SK-N-SH (cell line): ENCODE measurements around the gene IQSEC3. TPM values are rescaled to one million over a fixed set of nuclear protein-coding genes. Genes with fewer than 3 reads are reported as not detected.

Experiments used
- CTCF ChIA-PET: fragments of 300-600, 350-600 bp; formaldehyde crosslinking; extraction: SDS; loops from one replicate; lab custom pipeline; 2021; lab: Yijun Ruan, JAX
- POLR2A ChIA-PET: fragments of 350-600 bp; sonication (Branson Sonifier 250); formaldehyde crosslinking; extraction: SDS; loops from one replicate; lab custom pipeline; 2020; ENCODE audit warnings: antibody characterized with exemption, inconsistent platforms; lab: Yijun Ruan, JAX
- DNase-seq: peaks from one replicate; pipeline ENCODE4 v3.0.0; 2012
- H2AFZ ChIP-seq: fragments of 200-600 bp; sonication (generic); 2 replicates; pipeline ENCODE4 v1.8.1; 2016; ENCODE audit warnings: antibody characterized with exemption, mild to moderate bottlenecking, low read depth
- H3F3A ChIP-seq: fragments of 200-600 bp; sonication (generic); replicated peaks from 2 replicates; pipeline ENCODE3; 2016; ENCODE audit warnings: antibody characterized with exemption, mild to moderate bottlenecking; ENCODE audit not compliant: insufficient read depth
- H3K27ac ChIP-seq, 2 experiments: fragments of 200-500 bp in 1 of 2; fragments of 200-600 bp in 1 of 2; sonication (Bioruptor generic) in 1 of 2; sonication (generic), shearing (Covaris generic) in 1 of 2; 2 replicates each; pipeline versions ENCODE4 v1.5.1 to v1.6.1; 2014 to 2016; ENCODE audit warnings: low read depth in 2 of 2, inconsistent platforms in 1 of 2, low read length in 1 of 2, mild to moderate bottlenecking in 1 of 2, mixed read lengths in 1 of 2
- H3K27me3 ChIP-seq: fragments of 200-600 bp; sonication (generic), shearing (Covaris generic); 2 replicates; pipeline ENCODE4 v1.6.1; 2016; ENCODE audit warnings: mixed run types; ENCODE audit not compliant: insufficient read depth
- H3K36me3 ChIP-seq, 2 experiments: fragments of 200-500 bp in 1 of 2; fragments of 200-600 bp in 1 of 2; sonication (Bioruptor generic) in 1 of 2; sonication (generic) in 1 of 2; replicated peaks in 1 of 2; 2 replicates each; pipeline versions ENCODE3 to v1.5.1; 2014 to 2016; ENCODE audit warnings: low read length in 1 of 2, mild to moderate bottlenecking in 1 of 2; ENCODE audit not compliant: insufficient read depth in 2 of 2, control insufficient read depth in 1 of 2
- H3K4me1 ChIP-seq, 2 experiments: fragments of 200-500 bp in 1 of 2; fragments of 200-600 bp in 1 of 2; sonication (Bioruptor generic) in 1 of 2; sonication (generic), shearing (Covaris generic) in 1 of 2; 2 replicates each; pipeline versions ENCODE4 v1.5.1 to v1.6.1; 2014 to 2016; ENCODE audit warnings: low read depth in 1 of 2, low read length in 1 of 2, mixed run types in 1 of 2; ENCODE audit not compliant: insufficient read depth in 2 of 2, control insufficient read depth in 1 of 2
- H3K4me2 ChIP-seq: fragments of 200-600 bp; sonication (generic), shearing (Covaris generic); 2 replicates; pipeline ENCODE4 v1.6.1; 2017; ENCODE audit warnings: mixed run types
- H3K4me3 ChIP-seq, 2 experiments: fragments of 200-500 bp in 1 of 2; fragments of 200-600 bp in 1 of 2; sonication (Bioruptor generic) in 1 of 2; sonication (generic), shearing (Covaris generic) in 1 of 2; 2 replicates each; pipeline versions ENCODE4 v1.5.1 to v1.8.1; 2014 to 2016; ENCODE audit warnings: low read depth in 2 of 2, inconsistent platforms in 1 of 2, low read length in 1 of 2, mild to moderate bottlenecking in 1 of 2, mixed read lengths in 1 of 2, moderate library complexity in 1 of 2
- H3K79me2 ChIP-seq: fragments of 200-600 bp; sonication (generic); 2 replicates; pipeline ENCODE4 v1.8.1; 2017; ENCODE audit warnings: mild to moderate bottlenecking; ENCODE audit not compliant: insufficient read depth
- H3K9ac ChIP-seq: fragments of 200-600 bp; sonication (generic); 2 replicates; pipeline ENCODE4 v1.6.1; 2017; ENCODE audit warnings: mixed run types
- H3K9me2 ChIP-seq: fragments of 200-600 bp; sonication (generic); 2 replicates; pipeline ENCODE4 v1.6.1; 2017; ENCODE audit warnings: mixed run types
- H3K9me3 ChIP-seq: fragments of 200-600 bp; sonication (generic); 2 replicates; pipeline ENCODE4 v1.6.1; 2017; ENCODE audit warnings: mixed run types, mild to moderate bottlenecking, moderate library complexity
- H4K20me1 ChIP-seq: fragments of 200-600 bp; sonication (generic); 2 replicates; pipeline ENCODE4 v1.6.1; 2017; ENCODE audit warnings: mild to moderate bottlenecking, mixed run types; ENCODE audit not compliant: insufficient read depth
- EP300 ChIP-seq, 2 experiments: IDR thresholded peaks; 2 replicates each; pipeline versions ENCODE4 v1.4.0 to v1.6.1; 2012; ENCODE audit warnings: borderline replicate concordance in 1 of 2, low read depth in 1 of 2, low read length in 1 of 2
- EZH2phosphoT487 ChIP-seq: fragments of 200-600 bp; sonication (generic); IDR thresholded peaks from 2 replicates; pipeline ENCODE4 v1.6.1; 2017; ENCODE audit warnings: low read depth, mixed run types, mild to moderate bottlenecking, antibody characterized with exemption, moderate library complexity, borderline replicate concordance
- FOSL2 ChIP-seq: IDR thresholded peaks from 2 replicates; pipeline ENCODE4 v1.4.0; 2012; ENCODE audit warnings: low read depth, mild to moderate bottlenecking, moderate library complexity, borderline replicate concordance
- FOXJ3 ChIP-seq: sonication (generic); formaldehyde crosslinking; IDR thresholded peaks from 2 replicates; pipeline ENCODE4 v1.5.1; 2020; ENCODE audit warnings: mild to moderate bottlenecking, missing genetic modification reagents
- FOXM1 ChIP-seq: IDR thresholded peaks from 2 replicates; pipeline ENCODE4 v1.4.0; 2012; ENCODE audit warnings: low read depth, mild to moderate bottlenecking
- GABPA ChIP-seq: IDR thresholded peaks from 2 replicates; pipeline ENCODE4 v1.4.0; 2012; ENCODE audit warnings: low read depth, mild to moderate bottlenecking
- GATA2 ChIP-seq: sonication (generic); formaldehyde crosslinking; IDR thresholded peaks from 2 replicates; pipeline ENCODE4 v1.5.0; 2020; ENCODE audit warnings: mild to moderate bottlenecking, missing genetic modification reagents
- MEF2A ChIP-seq: IDR thresholded peaks from 2 replicates; pipeline ENCODE4 v1.4.0; 2012; ENCODE audit warnings: low read depth, borderline replicate concordance
- MXI1 ChIP-seq: IDR thresholded peaks from 2 replicates; pipeline ENCODE4 v1.6.1; 2012; ENCODE audit warnings: mild to moderate bottlenecking, low read depth, low read length, improper control_type of control experiment
- NRF1 ChIP-seq: IDR thresholded peaks from 2 replicates; pipeline ENCODE4 v1.6.1; 2012; ENCODE audit warnings: low read depth, mild to moderate bottlenecking, low read length
- POLR2AphosphoS5 ChIP-seq: IDR thresholded peaks from 2 replicates; pipeline ENCODE4 v1.6.1; 2012; ENCODE audit warnings: low read depth, low read length
- RCOR1 ChIP-seq: fragments of 150-350 bp; IDR thresholded peaks from 2 replicates; pipeline ENCODE4 v1.6.1; 2017; ENCODE audit warnings: antibody characterized with exemption, low read length
- RFX5 ChIP-seq: IDR thresholded peaks from 2 replicates; pipeline ENCODE4 v1.6.1; 2012; ENCODE audit warnings: mild to moderate bottlenecking, improper control_type of control experiment, low read length
- RXRA ChIP-seq: IDR thresholded peaks from 2 replicates; pipeline ENCODE4 v1.4.0; 2012; ENCODE audit warnings: low read depth, mild to moderate bottlenecking, borderline replicate concordance
- SIN3A ChIP-seq: IDR thresholded peaks from 2 replicates; pipeline ENCODE4 v1.6.1; 2012; ENCODE audit warnings: low read depth, mild to moderate bottlenecking, low read length, moderate library complexity, borderline replicate concordance
- SMC3 ChIP-seq: IDR thresholded peaks from 2 replicates; pipeline ENCODE4 v1.6.1; 2012; ENCODE audit warnings: low read depth, low read length, improper control_type of control experiment
- TCF12 ChIP-seq: IDR thresholded peaks from 2 replicates; pipeline ENCODE4 v1.4.0; 2012
- WGBS: methylation state at CpG from one replicate; pipeline ENCODE4 v1.1.6; 2017; ENCODE audit warnings: low lambda C conversion rate; 5-methylcytosine and 5-hydroxymethylcytosine counted together
- polyA plus RNA-seq, 3 experiments: library from polyadenylated mRNA; depleted of rRNA; stranded (reverse); fragments of >200 nt; gene quantifications; 2 replicates each; pipeline ENCODE4 v1.2.3, GENCODE V29; 2012
- TF ChIP-seq, protein P1 (sequence below): IDR thresholded peaks from 2 replicates; pipeline ENCODE4; 2012
- TF ChIP-seq, protein P2 (sequence below): fragments of 150-350 bp; IDR thresholded peaks from 2 replicates; pipeline ENCODE4 v1.6.1; 2017; ENCODE audit warnings: antibody characterized with exemption, low read length, low read depth, borderline replicate concordance
- TF ChIP-seq, protein P3 (sequence below): IDR thresholded peaks from 2 replicates; pipeline ENCODE4 v1.4.0; 2012; ENCODE audit warnings: low read depth
- TF ChIP-seq, protein P4 (sequence below): IDR thresholded peaks from 2 replicates; pipeline ENCODE4 v1.4.0; 2012; ENCODE audit warnings: low read depth, borderline replicate concordance

Gene IQSEC3
- polyA plus RNA-seq, 1 of the 3 experiments (the other 2 are of a cell fraction), result 0.02 TPM

DNA sequence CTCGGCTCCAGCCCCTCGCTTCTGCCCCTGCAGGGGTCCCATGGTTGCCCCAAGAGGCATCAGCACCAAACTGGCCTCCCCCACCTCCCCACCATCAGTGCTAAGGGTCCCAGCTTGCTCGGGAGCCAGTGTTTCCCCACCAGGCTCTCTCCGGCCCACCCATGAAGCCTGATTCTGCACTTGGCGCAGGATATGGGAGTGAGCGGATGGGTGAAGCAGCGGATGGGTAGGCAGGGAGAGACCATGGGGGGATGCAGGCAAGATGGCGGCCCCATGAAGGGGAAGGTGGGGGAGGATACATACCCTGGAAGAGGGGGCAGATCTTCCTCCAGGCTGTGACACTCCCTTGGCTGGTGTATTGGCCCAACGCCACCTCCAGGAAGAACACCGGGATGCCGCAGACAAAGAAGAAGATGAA lies 137.7 kb downstream of the IQSEC3 start:
- CTCF ChIA-PET, result interaction anchor here (1.1 to 6.9 kb wide), 7 partner anchors 9 to 83 kb away, joined by 3 to 43 read pairs (median 5); no protein-coding TSS in a partner anchor
- no peaks in the 10 kb centered on the region for H3K79me2 ChIP-seq
- H3F3A ChIP-seq, result peaks cover 5% of the 10 kb centered on the region
- H3K4me3 ChIP-seq, result no peak overlapping the region
- peaks cover 0 to 11% of the 10 kb centered on the region in 2 experiments; a peak in 2 of 4 replicates for H3K4me1 ChIP-seq
- no peaks in the 10 kb centered on the region for H3K9me3 ChIP-seq
- peaks cover 28% of the 10 kb centered on the region; the same call in 1 of the 2 replicates for H3K27me3 ChIP-seq
- H3K36me3 ChIP-seq, result no peaks in the 10 kb centered on the region
- POLR2A ChIA-PET, result no interaction called here
- TF ChIP-seq FOXM1 (no peak), GABPA (no peak), POLR2AphosphoS5 (no peak), RFX5 (no peak), EZH2phosphoT487 (no peak), FOSL2 (no peak), MXI1 (no peak), SIN3A (no peak), RXRA (no peak), GATA2 (CRISPR knock-in tag) (no peak)
- TF ChIP-seq, protein P1, sequence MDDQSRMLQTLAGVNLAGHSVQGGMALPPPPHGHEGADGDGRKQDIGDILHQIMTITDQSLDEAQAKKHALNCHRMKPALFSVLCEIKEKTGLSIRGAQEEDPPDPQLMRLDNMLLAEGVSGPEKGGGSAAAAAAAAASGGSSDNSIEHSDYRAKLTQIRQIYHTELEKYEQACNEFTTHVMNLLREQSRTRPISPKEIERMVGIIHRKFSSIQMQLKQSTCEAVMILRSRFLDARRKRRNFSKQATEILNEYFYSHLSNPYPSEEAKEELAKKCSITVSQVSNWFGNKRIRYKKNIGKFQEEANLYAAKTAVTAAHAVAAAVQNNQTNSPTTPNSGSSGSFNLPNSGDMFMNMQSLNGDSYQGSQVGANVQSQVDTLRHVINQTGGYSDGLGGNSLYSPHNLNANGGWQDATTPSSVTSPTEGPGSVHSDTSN, result no peak
- TF ChIP-seq, protein P2, sequence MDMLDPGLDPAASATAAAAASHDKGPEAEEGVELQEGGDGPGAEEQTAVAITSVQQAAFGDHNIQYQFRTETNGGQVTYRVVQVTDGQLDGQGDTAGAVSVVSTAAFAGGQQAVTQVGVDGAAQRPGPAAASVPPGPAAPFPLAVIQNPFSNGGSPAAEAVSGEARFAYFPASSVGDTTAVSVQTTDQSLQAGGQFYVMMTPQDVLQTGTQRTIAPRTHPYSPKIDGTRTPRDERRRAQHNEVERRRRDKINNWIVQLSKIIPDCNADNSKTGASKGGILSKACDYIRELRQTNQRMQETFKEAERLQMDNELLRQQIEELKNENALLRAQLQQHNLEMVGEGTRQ, result no peak
- TF ChIP-seq, protein P3, sequence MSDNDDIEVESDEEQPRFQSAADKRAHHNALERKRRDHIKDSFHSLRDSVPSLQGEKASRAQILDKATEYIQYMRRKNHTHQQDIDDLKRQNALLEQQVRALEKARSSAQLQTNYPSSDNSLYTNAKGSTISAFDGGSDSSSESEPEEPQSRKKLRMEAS, result no peak
- H2AFZ ChIP-seq, result no peak overlapping the region
- no peaks in the 10 kb centered on the region for H3K9me2 ChIP-seq
- WGBS, result 85% methylated on average over 9 of the region's 11 CpGs
- no peak overlapping the region for H3K9ac ChIP-seq
- DNase-seq, result no peak
- H4K20me1 ChIP-seq, result no peaks in the 10 kb centered on the region
- H3K4me2 ChIP-seq, result peak overlapping the region; percentile 78; the same call in 1 of the 2 replicates
- no peak overlapping the region for H3K27ac ChIP-seq

DNA sequence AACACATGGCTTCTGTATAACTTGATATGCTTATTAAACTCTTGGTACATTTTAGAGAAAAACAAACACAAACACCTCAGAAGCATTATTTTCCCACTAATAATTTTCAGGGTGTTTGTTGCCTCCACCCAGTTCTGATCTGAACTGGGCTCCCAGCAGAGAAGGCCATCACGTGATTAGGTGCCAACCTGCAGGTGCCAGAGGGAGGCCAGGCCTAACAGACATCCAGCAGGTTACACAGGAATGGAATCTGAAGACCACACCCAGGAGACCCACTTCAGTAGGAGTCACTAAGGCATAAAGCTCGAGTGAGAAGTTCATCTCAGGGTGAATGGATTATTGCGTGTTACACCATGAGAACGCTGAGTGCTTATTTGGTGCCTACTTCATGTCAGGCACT lies 138.5 kb downstream of the IQSEC3 start:
- Histone ChIP-seq H3K27me3 (peaks cover 28% of the 10 kb centered on the region; the same call in 1 of the 2 replicates), H3K27ac (no peak overlapping the region), H3K9ac (no peak overlapping the region), H3K36me3 (no peaks in the 10 kb centered on the region), H3K4me3 (no peak overlapping the region), H3K4me1 (peaks cover 0 to 6% of the 10 kb centered on the region in 2 experiments; a peak in 1 of 4 replicates), H2AFZ (no peak overlapping the region), H3K4me2 (no peak overlapping the region), H3K9me2 (no peaks in the 10 kb centered on the region), H3K9me3 (no peaks in the 10 kb centered on the region), H3F3A (no peaks in the 10 kb centered on the region), H3K79me2 (no peaks in the 10 kb centered on the region), H4K20me1 (no peaks in the 10 kb centered on the region)
- POLR2A ChIA-PET, result no interaction called here
- CTCF ChIA-PET, result no interaction called here
- 66% methylated on average over 4 of the region's 4 CpGs for WGBS
- DNase-seq, result no peak
- TF ChIP-seq POLR2AphosphoS5 (no peak), RCOR1 (no peak), RXRA (no peak), GATA2 (CRISPR knock-in tag) (no peak), MEF2A (no peak), SIN3A (no peak), NRF1 (no peak), FOXJ3 (CRISPR knock-in tag) (no peak), SMC3 (no peak), FOXM1 (no peak), EP300 (IDR thresholded peaks at IDR 0.05; ENCODE audit: borderline replicate concordance in 1 of 2, low read depth in 1 of 2, low read length in 1 of 2) (no peak), TCF12 (no peak), EZH2phosphoT487 (no peak)
- TF ChIP-seq, protein P1, result no peak
- TF ChIP-seq, protein P4, sequence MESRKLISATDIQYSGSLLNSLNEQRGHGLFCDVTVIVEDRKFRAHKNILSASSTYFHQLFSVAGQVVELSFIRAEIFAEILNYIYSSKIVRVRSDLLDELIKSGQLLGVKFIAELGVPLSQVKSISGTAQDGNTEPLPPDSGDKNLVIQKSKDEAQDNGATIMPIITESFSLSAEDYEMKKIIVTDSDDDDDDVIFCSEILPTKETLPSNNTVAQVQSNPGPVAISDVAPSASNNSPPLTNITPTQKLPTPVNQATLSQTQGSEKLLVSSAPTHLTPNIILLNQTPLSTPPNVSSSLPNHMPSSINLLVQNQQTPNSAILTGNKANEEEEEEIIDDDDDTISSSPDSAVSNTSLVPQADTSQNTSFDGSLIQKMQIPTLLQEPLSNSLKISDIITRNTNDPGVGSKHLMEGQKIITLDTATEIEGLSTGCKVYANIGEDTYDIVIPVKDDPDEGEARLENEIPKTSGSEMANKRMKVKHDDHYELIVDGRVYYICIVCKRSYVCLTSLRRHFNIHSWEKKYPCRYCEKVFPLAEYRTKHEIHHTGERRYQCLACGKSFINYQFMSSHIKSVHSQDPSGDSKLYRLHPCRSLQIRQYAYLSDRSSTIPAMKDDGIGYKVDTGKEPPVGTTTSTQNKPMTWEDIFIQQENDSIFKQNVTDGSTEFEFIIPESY, result no peak
- TF ChIP-seq, protein P3, result no peak
